ENCODE measurements around the gene LILRB3.

Gene LILRB3

DNA sequence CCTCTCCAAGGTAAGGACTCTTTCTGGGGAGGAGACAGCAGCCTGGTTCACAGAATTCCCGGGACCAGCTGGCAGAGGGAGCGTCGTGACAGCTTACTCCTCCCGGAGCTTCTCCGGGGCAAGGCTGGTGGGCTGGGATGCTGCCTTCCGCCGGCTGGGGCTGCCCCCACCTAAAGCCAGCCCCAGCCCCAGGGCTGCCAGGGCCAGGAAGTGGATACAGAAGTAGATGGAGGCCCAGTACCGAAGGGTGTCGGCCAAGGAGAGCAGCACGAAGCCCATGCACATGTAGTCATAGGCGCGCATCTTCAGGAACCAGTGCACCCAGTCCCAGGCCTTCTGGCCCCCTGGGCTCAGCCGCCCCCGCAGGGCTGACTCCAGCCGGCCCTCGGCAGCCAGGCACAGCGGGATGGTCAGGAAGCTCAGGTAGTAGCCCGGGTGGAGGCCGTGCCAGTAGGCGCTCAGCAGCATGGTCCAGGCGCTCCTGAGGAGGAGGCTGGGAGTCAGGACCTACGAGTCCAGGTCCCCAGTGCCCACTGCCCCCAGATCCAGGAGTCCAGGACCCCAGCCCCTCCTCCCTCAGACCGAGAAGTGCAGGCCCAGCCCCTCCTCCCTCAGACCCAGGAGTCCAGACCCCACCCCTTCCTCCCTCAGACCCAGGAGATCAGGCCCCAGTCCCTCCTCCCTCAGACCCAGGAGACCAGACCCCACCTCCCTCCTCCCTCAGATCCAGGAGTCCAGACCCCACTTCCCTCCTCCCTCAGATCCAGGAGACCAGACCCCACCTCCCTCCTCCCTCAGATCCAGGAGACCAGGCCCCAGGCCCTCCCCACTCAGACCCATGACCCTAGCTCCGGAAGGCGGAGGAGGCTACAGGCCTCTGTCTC, 48.6 kb downstream of the LILRB3 start:
- no peak overlapping the region for H2BK120ac ChIP-seq (ENCODE audit: low read depth, low read length)
- no peak overlapping the region for H2AFZ ChIP-seq (ENCODE audit: low read depth, low read length)
- no peak overlapping the region for H3K4me2 ChIP-seq (ENCODE audit: low read length, poor library complexity, severe bottlenecking)
- H2BK12ac ChIP-seq (ENCODE audit: low read length in 2 of 2) = no peak overlapping the region
- no peak overlapping the region for H3K27ac ChIP-seq (ENCODE audit: low read length, poor library complexity, severe bottlenecking)
- no peak overlapping the region for H3K18ac ChIP-seq (ENCODE audit: low read depth in 1 of 2, low read length in 2 of 2)
- H3K9ac ChIP-seq (ENCODE audit: low read length) = no peak overlapping the region
- H3K27me3 ChIP-seq (ENCODE audit: control insufficient read depth in 1 of 2, insufficient read depth in 1 of 2, low read length in 2 of 2) = no peaks in the 10 kb centered on the region
- no peak overlapping the region for H2AK5ac ChIP-seq (ENCODE audit: low read length, severe bottlenecking)
- no peak overlapping the region for H4K8ac ChIP-seq (ENCODE audit: low read length)
- peaks cover 26 to 34% of the 10 kb centered on the region in 2 experiments for H3K36me3 ChIP-seq (ENCODE audit: control insufficient read depth in 1 of 2, insufficient read depth in 2 of 2, low read depth in 1 of 2, low read length in 2 of 2)
- peaks cover 10% of the 10 kb centered on the region for H3K79me1 ChIP-seq (replicated peaks; ENCODE audit: low read length, poor library complexity, severe bottlenecking)
- no peak overlapping the region for H3K4ac ChIP-seq (ENCODE audit: low read depth in 1 of 2, low read length in 2 of 2)
- H3K4me3 ChIP-seq (ENCODE audit: insufficient read depth in 1 of 2, low read depth in 1 of 2, low read length in 2 of 2) = no peak overlapping the region
- DNase-seq = no peak
- H3K23ac ChIP-seq (ENCODE audit: low read length in 2 of 2) = no peak overlapping the region
- no peaks in the 10 kb centered on the region for H3K9me3 ChIP-seq (ENCODE audit: control insufficient read depth, low read length)
- peaks cover 12% of the 10 kb centered on the region for H3K4me1 ChIP-seq (ENCODE audit: control insufficient read depth, insufficient read depth, low read depth, low read length)
- no peak overlapping the region for H3K14ac ChIP-seq (ENCODE audit: low read length in 2 of 2)
- no peak overlapping the region for H4K91ac ChIP-seq (ENCODE audit: low read length)
- 74% methylated on average over 25 of the region's 25 CpGs for whole genome bisulfite sequencing
- no peak overlapping the region for H2BK15ac ChIP-seq (ENCODE audit: low read depth, poor library complexity, severe bottlenecking)
- no peak overlapping the region for H2BK5ac ChIP-seq (ENCODE audit: low read depth, low read length, poor library complexity, severe bottlenecking)

- Histone ChIP-seq H4K91ac (ENCODE audit: low read length) (peak overlapping the region; percentile 40), H2BK5ac (ENCODE audit: low read depth, low read length, poor library complexity, severe bottlenecking) (no peak overlapping the region), H3K18ac (ENCODE audit: low read depth in 1 of 2, low read length in 2 of 2) (no peak overlapping the region), H2AFZ (ENCODE audit: low read depth, low read length) (no peak overlapping the region), H2BK15ac (ENCODE audit: low read depth, poor library complexity, severe bottlenecking) (no peak overlapping the region), H3K23ac (ENCODE audit: low read length in 2 of 2) (peak overlapping the region in 1 of 2 experiments; percentile 17), H4K8ac (ENCODE audit: low read length) (peak overlapping the region; percentile 20), H3K14ac (ENCODE audit: low read length in 2 of 2) (no peak overlapping the region), H3K4ac (ENCODE audit: low read depth in 1 of 2, low read length in 2 of 2) (no peak overlapping the region), H3K36me3 (ENCODE audit: control insufficient read depth in 1 of 2, insufficient read depth in 2 of 2, low read depth in 1 of 2, low read length in 2 of 2) (peaks cover 17 to 25% of the 10 kb centered on the region in 2 experiments), H3K4me2 (ENCODE audit: low read length, poor library complexity, severe bottlenecking) (no peak overlapping the region), H3K4me3 (ENCODE audit: insufficient read depth in 1 of 2, low read depth in 1 of 2, low read length in 2 of 2) (no peak overlapping the region), H3K27me3 (ENCODE audit: control insufficient read depth in 1 of 2, insufficient read depth in 1 of 2, low read length in 2 of 2) (no peaks in the 10 kb centered on the region), H2BK120ac (ENCODE audit: low read depth, low read length) (no peak overlapping the region), H2AK5ac (ENCODE audit: low read length, severe bottlenecking) (no peak overlapping the region), H3K9ac (ENCODE audit: low read length) (no peak overlapping the region), H2BK12ac (ENCODE audit: low read length in 2 of 2) (no peak overlapping the region), H3K9me3 (ENCODE audit: control insufficient read depth, low read length) (no peaks in the 10 kb centered on the region), H3K27ac (ENCODE audit: low read length, poor library complexity, severe bottlenecking) (no peak overlapping the region), H3K4me1 (ENCODE audit: control insufficient read depth, insufficient read depth, low read depth, low read length) (peaks cover 13% of the 10 kb centered on the region), H3K79me1 (replicated peaks; ENCODE audit: low read length, poor library complexity, severe bottlenecking) (peaks cover 3% of the 10 kb centered on the region)
- 59% methylated on average over 15 of the region's 15 CpGs for WGBS
- no peak for DNase-seq
Observed at GRCh38 chr19:54173359-54173699, 49.5 kb downstream of the LILRB3 start.

GRCh38 chr19:54172471-54173358, 50.1 kb downstream of the LILRB3 start, which contains the start of gene TMC4:
TSS of gene TMC4 (minus strand) at chr19:54173160. CDS start at chr19:54173117, 43 bp downstream.
- Histone ChIP-seq H2BK12ac (ENCODE audit: low read length in 2 of 2) (no peak within 1 kb of the TSS), H3K36me3 (ENCODE audit: control insufficient read depth in 1 of 2, insufficient read depth in 2 of 2, low read depth in 1 of 2, low read length in 2 of 2) (peaks cover 12 to 19% of the 10 kb centered on the region in 2 experiments), H3K14ac (ENCODE audit: low read length in 2 of 2) (no peak within 1 kb of the TSS), H3K79me1 (replicated peaks; ENCODE audit: low read length, poor library complexity, severe bottlenecking) (no peaks in the 10 kb centered on the region), H3K23ac (ENCODE audit: low read length in 2 of 2) (peak within 1 kb of the TSS in 1 of 2 experiments; percentile 17), H4K91ac (ENCODE audit: low read length) (peak within 1 kb of the TSS; percentile 40), H2AK5ac (ENCODE audit: low read length, severe bottlenecking) (no peak within 1 kb of the TSS), H3K4ac (ENCODE audit: low read depth in 1 of 2, low read length in 2 of 2) (no peak within 1 kb of the TSS), H3K4me2 (ENCODE audit: low read length, poor library complexity, severe bottlenecking) (no peak within 1 kb of the TSS), H3K18ac (ENCODE audit: low read depth in 1 of 2, low read length in 2 of 2) (no peak within 1 kb of the TSS), H2BK15ac (ENCODE audit: low read depth, poor library complexity, severe bottlenecking) (no peak within 1 kb of the TSS), H3K9me3 (ENCODE audit: control insufficient read depth, low read length) (no peaks in the 10 kb centered on the region), H3K9ac (ENCODE audit: low read length) (no peak within 1 kb of the TSS), H3K4me1 (ENCODE audit: control insufficient read depth, insufficient read depth, low read depth, low read length) (peaks cover 16% of the 10 kb centered on the region), H3K27me3 (ENCODE audit: control insufficient read depth in 1 of 2, insufficient read depth in 1 of 2, low read length in 2 of 2) (no peaks in the 10 kb centered on the region), H2AFZ (ENCODE audit: low read depth, low read length) (no peak within 1 kb of the TSS), H3K4me3 (ENCODE audit: insufficient read depth in 1 of 2, low read depth in 1 of 2, low read length in 2 of 2) (no peak within 1 kb of the TSS), H4K8ac (ENCODE audit: low read length) (peak within 1 kb of the TSS; percentile 93), H2BK5ac (ENCODE audit: low read depth, low read length, poor library complexity, severe bottlenecking) (no peak within 1 kb of the TSS), H3K27ac (ENCODE audit: low read length, poor library complexity, severe bottlenecking) (no peak within 1 kb of the TSS), H2BK120ac (ENCODE audit: low read depth, low read length) (no peak within 1 kb of the TSS)
- DNase-seq = peak; percentile 48
- 21% methylated on average over 13 of the region's 13 CpGs for WGBS

All from mesenchymal stem cell (in vitro differentiated cells and primary cell).